Fibroblast of peridontal ligament (primary cell): ENCODE data around the gene ZNF587.
"Not testable (repeated sequence)": the region's sequence is repeated elsewhere in the genome, so short reads cannot be mapped to it uniquely, and the experiment has no call there.

Experiments
- DNase-seq: peaks from one replicate; pipeline ENCODE4 v3.0.0-alpha.2; 2010; ENCODE audit errors: extremely low read depth

Gene ZNF587

DNA sequence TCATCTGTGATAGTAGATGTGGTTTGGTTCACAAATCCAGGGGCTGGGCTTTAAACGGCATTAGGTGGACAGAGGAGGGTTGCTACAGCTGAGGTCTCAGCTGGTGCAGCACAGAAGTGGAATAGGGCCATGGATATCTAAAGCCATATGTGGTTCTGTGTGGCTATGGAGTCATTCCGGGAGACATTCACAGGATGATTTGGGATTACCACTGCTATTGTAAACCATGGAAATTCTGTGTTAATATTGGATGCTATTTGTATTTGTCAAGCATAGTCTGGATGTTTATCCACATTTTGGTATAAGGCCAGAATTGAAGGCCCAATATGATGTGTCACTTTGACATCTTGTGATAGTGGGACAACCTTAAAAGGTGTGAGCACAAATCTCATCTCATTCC lies 26.5 kb upstream of the ZNF587 start:
- DNase-seq = not testable (repeated sequence)

DNA sequence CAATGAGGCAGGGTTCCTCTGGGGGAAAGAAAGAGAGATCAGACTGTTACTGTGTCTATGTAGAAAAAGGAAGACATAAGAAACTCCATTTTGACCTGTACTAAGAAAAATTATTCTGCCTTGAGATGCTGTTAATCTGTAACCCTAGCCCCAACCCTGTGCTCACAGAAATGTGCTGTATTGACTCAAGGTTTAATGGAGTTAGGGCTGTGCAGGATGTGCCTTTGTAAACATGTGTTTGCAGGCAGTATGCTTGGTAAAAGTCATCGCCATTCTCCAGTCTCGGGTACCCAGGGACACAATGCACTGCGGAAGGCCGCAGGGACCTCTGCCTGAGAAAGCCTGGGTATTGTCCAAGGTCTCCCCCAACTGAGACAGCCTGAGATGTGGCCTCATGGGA lies 26.1 kb upstream of the ZNF587 start:
- DNase-seq = not testable (repeated sequence)

DNA sequence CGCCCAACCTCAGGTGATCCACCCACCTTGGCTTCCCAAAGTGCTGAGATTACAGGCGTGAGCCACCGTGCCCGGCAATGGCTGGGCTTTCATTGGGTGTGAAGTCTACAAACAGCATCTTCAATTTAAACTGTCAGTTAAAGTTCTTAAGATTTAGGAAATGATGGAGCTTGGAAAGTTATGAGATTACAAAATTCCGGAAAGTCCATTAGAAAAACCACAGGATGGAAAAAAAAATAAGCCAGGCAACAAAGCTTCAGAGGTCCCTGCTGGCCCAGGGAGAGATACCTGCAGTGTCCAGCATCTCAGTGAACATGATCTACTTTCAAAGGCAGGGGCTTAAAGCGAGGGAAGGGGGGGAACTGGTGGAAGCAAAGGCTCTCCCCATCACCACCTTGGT lies 24.1 kb upstream of the ZNF587 start:
- no peak for DNase-seq

DNA sequence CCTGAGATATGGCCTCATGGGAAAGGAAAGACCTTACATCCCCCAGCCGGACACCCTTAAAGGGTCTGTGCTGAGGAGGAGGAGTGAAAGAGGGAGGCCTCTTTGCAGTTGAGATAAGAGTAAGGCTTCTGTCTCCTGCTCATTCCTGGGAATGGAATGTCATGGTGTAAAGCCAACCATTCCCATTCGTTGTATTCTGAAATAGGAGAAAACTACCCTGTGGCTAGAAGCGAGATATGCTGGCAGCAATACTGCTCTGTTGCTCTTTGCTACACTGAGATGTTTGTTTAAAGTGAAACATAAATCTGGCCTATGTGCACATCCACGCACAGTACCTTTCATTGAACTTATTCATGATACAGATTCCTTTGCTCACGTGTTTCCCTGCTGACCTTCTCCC lies 20.3 kb upstream of the ZNF587 start:
- DNase-seq = no peak

DNA sequence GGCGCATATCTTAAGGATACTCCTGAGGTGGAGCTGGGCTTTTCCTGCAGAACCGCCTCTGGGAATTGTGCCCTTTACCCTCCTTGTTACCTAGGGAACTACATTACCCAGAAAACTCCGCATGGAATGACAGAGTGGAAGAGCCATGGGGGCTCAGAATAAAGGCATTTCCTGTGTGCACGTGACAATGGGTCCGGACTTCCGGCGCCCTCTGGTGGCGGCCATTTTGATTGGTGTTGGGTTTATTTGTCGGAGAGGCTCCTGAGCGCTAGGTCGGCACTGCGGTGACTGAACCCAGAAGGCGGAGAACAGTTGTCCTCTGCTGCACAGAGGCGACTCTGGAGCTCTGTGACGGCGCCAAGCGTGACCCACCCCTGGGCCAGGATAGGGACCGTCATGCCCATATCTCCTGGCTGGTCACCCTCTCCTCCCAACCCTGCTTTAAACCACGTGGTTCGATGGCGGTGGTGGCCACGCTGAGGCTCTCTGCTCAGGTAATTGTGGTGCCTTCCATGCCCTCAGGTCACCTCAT lies 19.5 kb upstream of the ZNF587 start, which contains the start of gene ZNF587B:
ZNF587B (plus strand) TSS at position 229 of the 532 bp plus-strand sequence; CDS start at position 459, 230 bp downstream.
- DNase-seq = peak; percentile 68

DNA sequence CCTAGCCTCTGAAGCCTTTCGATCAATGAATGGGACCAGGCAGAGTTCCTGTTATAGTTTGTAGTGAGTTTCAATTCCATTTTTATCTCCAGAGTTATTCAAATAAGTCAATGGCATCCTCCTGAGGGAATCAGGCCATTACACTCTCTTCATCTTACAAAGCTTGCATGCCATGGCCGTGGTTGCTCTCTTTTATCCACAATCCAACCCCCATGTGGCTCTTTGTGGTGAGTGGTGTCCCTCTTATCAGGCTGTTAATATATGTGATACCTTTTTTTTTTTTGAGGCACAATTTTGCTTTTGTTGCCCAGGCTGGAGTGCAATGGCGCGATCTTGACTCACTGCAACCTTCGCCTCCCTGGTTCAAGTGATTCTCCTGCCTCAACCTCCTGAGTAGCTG lies 12.7 kb upstream of the ZNF587 start:
- DNase-seq = not testable (repeated sequence)

DNA sequence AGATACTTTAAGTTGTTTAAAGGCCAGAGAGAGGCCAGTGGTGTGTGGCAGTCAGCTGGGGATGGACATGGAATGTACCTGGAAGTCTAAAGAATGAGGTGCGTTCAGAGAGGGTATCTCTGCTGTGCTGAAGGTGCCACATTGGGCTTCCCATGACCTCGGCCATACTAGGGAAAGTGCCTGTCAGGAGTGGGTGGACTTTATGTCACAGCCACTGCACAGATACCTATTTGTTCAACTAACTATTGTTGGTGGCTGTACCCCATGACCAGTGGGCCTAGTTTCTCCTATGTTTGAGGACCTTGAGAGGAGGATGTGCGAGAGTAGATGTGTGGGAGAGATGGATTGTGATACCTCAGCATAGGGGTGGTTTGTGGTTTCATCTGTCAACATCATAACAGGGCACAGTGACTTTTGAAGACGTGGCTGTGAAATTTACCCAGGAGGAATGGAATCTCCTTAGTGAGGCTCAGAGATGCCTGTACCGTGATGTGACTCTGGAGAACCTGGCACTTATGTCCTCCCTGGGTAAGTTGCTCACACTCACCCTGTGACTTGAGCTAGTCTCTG lies 11.0 kb upstream of the ZNF587 start:
- DNase-seq = not testable (repeated sequence)

DNA sequence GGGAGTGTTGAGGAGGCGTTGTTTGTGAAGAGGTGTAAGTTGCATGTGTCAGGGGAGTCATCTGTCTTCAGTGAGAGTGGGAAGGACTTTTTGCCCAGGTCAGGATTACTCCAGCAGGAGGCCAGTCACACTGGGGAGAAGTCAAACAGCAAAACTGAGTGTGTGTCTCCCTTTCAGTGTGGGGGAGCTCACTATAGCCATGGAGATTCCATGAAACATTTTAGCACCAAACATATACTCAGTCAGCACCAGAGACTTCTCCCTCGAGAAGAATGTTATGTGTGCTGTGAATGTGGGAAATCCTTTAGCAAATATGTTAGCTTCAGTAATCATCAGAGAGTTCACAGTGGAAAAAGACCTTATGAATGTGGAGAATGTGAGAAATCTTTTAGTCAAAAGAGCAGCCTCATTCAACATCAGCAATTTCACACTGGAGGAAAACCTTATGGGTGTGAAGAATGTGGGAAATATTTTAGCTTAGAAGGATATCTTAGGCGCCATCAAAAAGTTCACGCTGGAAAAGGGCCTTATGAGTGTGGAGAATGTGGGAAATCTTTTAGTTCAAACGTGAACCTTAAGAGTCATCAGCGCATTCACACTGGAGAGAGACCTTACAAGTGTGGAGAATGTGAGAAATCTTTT lies 8.4 kb upstream of the ZNF587 start:
- no peak for DNase-seq

DNA sequence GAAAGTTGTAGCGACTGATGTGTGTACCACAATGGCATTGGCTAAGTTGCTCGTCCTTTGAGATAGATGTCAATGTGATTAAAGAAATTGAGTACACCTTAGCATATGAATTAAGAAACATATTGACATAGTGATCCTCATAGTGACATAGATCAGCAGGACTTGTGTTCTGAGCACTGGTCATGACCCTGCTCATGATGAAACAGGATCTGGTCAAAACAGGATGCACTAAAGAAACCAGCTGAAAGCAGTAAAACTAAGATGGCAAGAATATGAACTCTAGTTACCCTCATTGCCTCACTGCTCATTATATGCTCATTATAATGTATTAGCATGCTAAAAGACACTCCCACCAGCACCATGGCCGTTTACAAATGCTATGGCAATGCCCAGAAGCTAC lies 2.5 kb upstream of the ZNF587 start:
- not testable (repeated sequence) for DNase-seq

DNA sequence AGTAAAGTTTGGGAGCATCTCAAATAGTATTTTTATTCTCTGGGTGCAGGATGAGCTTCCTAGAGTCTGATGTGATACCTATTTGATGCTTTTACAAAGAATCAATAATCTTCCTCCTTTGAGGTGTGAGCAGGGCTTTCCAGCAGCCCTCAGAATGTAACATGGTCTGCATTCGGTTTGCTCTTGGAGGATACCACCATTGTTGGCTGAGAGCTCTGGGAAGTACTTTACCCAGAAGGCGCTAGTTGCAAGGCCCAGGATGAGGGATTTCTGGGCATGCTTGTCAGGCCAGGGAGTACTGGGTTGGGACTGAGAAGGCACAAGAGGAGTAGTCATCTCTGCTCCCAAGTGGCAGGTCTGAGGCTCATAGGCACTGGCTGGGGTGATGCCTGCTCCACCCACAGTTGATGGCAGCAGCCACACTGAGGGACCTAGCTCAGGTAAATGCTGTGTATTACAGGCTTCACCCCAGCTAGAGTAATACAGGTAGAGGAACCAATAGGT lies 445 bp upstream of the ZNF587 start:
- not testable (repeated sequence) for DNase-seq

DNA sequence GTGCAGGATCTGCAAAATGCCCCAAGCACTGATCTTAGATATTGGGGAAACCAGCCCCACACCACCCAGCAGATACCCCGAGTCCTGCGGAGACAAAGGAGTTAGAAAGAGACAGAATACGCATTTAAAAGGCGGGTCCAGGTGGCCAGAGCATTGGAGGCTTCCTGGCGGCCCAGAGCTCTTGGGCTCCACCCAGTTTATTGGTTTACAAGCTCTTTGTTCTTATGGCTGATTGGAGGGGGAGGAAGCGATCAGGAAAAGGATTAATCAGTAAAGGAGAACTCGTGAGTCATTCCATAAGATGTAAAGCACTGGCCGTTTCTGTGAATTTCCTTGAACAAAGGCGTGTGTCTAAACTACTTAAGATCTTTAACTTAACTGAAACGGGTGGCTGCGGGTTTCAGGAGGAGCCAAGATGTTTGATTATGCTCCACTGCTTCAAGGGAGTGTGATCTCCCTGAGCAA lies 926 bp downstream of the ZNF587 start:
- DNase-seq = peak; percentile 40

DNA sequence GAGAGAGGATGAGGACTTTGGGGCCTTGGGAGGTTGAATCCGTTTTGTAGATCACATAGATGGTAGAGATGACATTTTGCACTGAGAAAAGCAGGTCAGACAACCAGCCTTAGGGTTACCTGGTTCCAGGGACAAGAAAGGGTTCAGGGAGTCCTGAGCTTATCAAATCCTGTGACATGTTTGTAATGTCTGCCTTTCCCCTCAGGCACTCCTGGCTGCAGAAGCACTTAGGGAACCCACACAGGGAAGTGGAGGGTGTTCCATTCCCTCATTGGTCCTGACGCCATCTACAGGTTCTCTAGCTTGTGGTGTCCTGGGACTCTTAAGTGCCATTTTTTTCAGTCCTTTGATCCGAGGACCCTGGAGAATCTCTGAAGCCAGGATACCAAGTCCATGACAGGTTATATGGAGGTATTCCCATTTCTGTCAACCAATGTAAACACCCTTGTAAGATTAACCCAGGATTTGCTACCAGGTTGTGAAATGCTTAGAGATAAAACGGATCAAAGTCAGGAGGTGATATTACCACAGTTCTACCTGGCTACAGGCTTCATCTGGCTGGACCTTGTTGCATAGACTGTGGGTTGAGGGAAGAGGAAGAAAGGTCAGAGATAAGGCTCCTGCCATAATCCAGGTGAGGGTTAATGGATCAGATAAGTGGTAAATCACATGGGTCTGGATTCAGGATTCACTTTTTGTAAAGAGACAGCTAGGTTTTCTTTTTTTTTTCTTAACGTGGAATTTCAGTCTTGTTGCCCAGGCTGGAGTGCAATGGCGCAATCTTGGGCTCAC lies 2.3 kb downstream of the ZNF587 start:
- DNase-seq = not testable (repeated sequence)

DNA sequence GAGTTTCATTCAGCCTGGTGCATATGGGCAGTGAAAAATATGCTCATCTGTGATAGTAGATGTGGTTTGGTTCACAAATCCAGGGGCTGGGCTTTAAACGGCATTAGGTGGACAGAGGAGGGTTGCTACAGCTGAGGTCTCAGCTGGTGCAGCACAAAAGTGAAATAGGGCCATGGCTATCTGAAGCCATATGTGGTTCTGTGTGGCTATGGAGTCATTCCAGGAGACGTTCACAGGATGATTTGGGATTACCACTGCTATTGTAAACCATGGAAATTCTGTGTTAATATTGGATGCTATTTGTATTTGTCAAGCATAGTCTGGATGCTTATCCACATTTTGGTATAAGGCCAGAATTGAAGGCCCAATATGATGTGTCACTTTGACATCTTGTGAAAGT lies 4.5 kb downstream of the ZNF587 start:
- not testable (repeated sequence) for DNase-seq

DNA sequence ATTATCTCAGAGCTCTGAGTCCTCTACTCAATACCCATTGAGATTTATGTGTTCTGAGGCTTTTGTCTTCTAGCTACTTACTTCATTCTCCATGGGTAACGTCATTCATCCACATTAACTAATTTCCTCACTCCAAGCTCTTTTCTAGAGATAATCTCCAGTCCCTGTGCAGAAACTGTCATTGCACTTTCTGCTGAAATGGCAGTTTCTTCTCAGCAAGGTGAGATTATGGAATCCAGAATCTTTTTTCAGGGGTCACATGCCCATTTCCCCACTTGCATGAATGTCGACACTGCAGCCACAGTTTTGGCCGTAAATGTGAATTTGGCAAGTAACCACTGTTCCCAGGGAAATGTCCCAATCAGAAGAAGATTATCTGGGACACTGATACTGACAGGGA lies 12.7 kb downstream of the ZNF587 start:
- not testable (repeated sequence) for DNase-seq

DNA sequence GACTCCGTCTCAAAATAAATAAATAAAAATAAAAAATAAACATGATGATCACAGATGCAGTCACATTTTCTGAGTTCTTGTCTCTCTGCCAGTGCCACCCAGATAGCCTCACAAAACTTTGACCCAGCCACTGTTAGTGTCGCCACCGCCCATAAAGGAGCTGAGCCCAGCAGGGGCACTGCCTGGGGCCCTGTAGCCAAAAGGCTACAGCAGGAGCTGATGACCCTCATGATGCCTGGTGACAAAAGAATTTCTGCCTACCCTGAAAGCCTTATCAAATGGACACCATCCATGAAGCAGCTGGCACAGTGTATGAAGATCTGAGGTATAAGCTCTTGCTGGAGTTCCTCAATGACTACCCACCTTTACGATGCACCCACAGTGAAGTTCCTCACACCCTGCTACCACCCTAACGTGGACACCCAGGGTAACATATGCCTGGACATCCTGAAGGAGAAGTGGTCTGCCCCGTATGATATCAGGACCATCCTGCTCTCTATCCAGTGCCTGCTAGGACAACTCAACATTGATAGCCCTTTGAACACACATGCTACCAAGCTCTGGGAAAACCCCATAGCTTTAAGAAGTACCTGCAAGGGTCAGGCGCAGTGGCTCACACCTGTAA lies 18.3 kb downstream of the ZNF587 start:
- no peak for DNase-seq

DNA sequence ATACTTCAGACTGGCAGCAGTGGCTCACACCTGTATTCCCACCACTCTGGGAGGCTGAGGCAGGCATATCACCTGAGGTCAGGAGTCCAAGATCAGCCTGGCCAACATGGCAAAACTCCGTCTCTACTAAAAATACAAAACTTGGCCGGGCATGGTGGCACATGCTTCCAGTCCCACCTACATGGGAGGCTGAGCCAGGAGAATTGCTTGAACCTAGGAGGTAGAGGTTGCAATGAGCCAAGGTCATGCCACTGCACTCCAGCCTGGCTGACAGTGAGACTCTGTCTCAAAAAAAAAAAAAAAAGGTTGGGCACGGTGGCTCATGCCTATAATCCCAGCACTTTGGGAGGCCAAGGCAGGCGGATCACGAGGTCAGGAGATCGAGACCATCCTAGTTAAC lies 20.0 kb downstream of the ZNF587 start:
- DNase-seq = not testable (repeated sequence)

DNA sequence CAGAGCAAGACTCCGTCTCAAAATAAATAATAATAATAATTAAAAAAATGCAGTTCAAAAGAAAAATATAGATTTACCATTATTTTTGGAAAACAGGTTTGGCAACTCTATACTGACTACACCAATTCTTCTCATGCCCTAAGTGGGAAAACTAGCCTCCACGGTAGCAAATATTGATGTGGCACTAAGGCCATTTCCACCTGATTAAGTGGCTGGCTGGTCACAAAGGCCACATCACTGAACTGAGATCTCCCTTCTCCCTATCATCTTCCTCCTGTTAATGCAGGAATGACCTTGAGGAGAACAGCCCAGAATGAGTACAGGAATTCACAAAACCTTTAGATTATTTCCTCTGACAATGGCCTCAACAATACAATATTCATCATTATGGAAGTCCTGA lies 20.6 kb downstream of the ZNF587 start:
- no peak for DNase-seq

DNA sequence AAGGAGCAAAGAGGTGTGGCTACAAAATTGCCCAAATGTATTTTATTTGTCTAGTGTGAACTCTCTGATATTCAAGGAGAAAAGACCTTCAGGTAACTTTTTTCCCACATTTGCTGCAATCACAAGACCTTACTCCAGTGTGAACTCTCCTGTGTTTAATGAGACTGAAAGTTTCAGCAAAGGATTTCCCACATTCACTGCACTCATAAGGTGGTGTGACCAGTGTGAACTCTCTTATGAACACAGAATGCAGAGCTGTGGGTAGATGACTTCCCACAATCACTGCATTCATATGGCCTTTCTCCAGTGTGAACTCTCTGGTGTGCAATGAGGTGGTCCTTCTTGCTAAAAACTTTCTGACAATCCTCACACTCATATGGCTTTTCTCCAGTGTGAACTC lies 22.8 kb downstream of the ZNF587 start:
- peak; percentile 17 for DNase-seq

DNA sequence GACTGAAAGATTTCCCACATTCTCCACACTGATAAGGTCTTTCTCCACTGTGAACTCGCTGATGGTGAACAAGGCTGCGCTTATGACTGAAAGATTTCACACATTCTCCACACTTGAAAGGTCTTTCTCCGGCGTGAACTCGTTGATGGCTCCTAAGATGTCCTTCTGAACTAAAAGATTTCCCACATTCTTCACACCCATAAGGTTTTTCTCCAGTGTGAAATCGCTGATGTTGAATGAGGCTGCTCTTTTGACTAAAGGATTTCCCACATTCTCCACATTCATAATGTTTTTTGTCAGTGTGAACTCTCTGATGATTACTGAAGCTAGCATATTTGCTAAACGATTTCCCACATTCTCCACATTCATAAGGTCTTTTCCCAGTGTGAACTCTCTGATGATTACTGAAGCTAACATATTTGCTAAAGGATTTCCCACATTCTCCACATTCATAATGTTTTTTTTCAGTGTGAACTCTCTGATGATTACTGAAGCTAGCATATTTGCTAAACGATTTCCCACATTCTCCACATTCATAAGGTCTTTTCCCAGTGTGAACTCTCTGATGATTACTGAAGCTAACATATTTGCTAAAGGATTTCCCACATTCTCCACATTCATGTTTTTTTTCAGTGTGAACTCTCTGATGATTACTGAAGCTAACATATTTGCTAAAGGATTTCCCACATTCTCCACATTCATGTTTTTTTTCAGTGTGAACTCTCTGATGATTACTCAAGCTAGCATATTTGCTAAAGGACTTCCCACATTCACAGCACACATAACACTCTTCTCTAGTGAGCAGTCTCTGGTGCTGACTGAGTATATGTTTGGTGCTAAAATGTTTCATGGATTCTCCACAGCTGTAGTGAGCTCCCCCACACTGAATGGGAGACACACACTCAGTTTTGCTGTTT lies 24.5 kb downstream of the ZNF587 start:
- not testable (repeated sequence) for DNase-seq

DNA sequence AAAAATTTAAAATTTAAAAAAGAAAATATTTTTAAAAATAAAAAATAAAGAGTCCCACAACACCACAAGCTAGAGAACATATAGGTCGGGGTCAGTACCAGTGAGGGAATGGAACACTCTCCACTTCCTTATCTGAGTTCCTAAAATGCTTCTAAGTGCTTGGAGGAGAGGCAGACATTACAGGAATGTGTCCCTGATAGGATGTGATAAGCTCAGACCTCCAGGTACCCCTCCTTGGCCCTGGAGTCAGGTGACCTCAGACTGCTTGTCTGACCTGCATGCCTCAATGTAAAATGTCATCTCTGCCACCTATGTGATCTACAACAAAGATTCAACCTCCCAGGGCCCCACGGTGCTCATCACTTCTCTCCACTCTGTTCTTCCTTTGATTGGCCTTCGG lies 36.4 kb downstream of the ZNF587 start:
- no peak for DNase-seq
